Right lobe of liver (tissue), 4 donors: ENCODE data around the gene PDZRN3.

ENCODE experiments used
- POLR2A ChIP-seq: fragments of 450-650 bp; IDR thresholded peaks from one replicate; pipeline ENCODE4 v1.6.1; 2017; ENCODE audit warnings: antibody characterized with exemption, mild to moderate bottlenecking
- TF ChIP-seq, protein P1 (sequence below), 4 donors: fragments of 200-600 bp in 3 of 4; fragments of 450-650 bp in 1 of 4; IDR thresholded peaks; one replicate each; pipeline versions ENCODE4 v1.5.1 to v1.8.0; 2016 to 2022; ENCODE audit warnings: antibody characterized with exemption in 4 of 4, mild to moderate bottlenecking in 2 of 4
- donor health status: DM: no; HTN: no; CAD: no.
- donor health status: DM: no; HTN: no; CAD: no.
- donor health status: DM: no; HTN: yes; CAD: no.

DNA sequence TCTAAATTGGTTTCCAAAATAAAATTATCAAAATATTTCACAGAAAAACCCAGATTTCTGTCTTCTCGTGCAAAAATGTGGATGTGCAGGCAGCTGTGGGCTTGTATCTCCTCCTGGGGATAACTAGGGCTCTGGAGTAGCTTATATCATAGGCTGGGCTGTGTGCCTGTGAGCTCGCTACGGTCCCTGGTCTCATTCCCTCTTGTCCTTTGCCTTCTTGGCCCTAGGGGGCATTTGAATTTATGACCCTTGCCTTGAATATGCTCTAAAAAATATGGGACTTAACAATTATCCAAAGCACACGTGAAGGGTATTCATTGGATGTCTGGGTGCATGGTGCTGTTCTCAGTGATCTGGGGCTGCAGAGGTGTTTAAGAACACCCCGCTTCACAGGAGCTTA, 132.6 kb downstream of the PDZRN3 start:
- TF ChIP-seq, protein P1, sequence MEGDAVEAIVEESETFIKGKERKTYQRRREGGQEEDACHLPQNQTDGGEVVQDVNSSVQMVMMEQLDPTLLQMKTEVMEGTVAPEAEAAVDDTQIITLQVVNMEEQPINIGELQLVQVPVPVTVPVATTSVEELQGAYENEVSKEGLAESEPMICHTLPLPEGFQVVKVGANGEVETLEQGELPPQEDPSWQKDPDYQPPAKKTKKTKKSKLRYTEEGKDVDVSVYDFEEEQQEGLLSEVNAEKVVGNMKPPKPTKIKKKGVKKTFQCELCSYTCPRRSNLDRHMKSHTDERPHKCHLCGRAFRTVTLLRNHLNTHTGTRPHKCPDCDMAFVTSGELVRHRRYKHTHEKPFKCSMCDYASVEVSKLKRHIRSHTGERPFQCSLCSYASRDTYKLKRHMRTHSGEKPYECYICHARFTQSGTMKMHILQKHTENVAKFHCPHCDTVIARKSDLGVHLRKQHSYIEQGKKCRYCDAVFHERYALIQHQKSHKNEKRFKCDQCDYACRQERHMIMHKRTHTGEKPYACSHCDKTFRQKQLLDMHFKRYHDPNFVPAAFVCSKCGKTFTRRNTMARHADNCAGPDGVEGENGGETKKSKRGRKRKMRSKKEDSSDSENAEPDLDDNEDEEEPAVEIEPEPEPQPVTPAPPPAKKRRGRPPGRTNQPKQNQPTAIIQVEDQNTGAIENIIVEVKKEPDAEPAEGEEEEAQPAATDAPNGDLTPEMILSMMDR (IDR thresholded peaks at IDR 0.05): no peak
- TF ChIP-seq POLR2A: no peak
